Mesenchymal stem cell (in vitro differentiated cells and primary cell): ENCODE measurements around the gene LACC1.
A peak's percentile ranks its signal among the peaks of the same experiment; 100 is the strongest.

ENCODE experiments used
- DNase-seq: peaks from one replicate; pipeline ENCODE4 v3.0.0-alpha.2; 2013
- H2AFZ ChIP-seq: one replicate; pipeline ENCODE4 v1.6.1; 2013; ENCODE audit warnings: low read depth, mild to moderate bottlenecking, control low read depth, inconsistent platforms, low read length, moderate library complexity
- H2AK5ac ChIP-seq: 2 replicates; pipeline ENCODE4 v1.6.1; 2013; ENCODE audit warnings: low read length, moderate library complexity, mild to moderate bottlenecking, inconsistent platforms; ENCODE audit not compliant: severe bottlenecking
- H2BK120ac ChIP-seq: one replicate; pipeline ENCODE4 v1.6.1; 2013; ENCODE audit warnings: low read depth, mild to moderate bottlenecking, inconsistent platforms, low read length, moderate library complexity
- H2BK12ac ChIP-seq, 2 experiments: one replicate each; pipeline ENCODE4 v1.6.1; 2013; ENCODE audit warnings: inconsistent platforms in 2 of 2, low read length in 2 of 2, mild to moderate bottlenecking in 2 of 2, moderate library complexity in 2 of 2, control low read depth in 1 of 2
- H2BK15ac ChIP-seq: one replicate; pipeline ENCODE4 v1.6.1; 2013; ENCODE audit warnings: mild to moderate bottlenecking, low read depth, inconsistent platforms; ENCODE audit not compliant: poor library complexity, severe bottlenecking
- H2BK5ac ChIP-seq: 2 replicates; pipeline ENCODE4 v1.6.1; 2013; ENCODE audit warnings: low read depth, mild to moderate bottlenecking, low read length, control low read depth, inconsistent platforms; ENCODE audit not compliant: poor library complexity, severe bottlenecking
- H3K14ac ChIP-seq, 2 experiments: one replicate each; pipeline ENCODE4 v1.6.1; 2013; ENCODE audit warnings: inconsistent platforms in 2 of 2, low read length in 2 of 2, control low read depth in 1 of 2, mild to moderate bottlenecking in 1 of 2, moderate library complexity in 1 of 2
- H3K18ac ChIP-seq, 2 experiments: one replicate each; pipeline ENCODE4 v1.6.1; 2013; ENCODE audit warnings: inconsistent platforms in 2 of 2, low read length in 2 of 2, control low read depth in 1 of 2, low read depth in 1 of 2, mild to moderate bottlenecking in 1 of 2
- H3K23ac ChIP-seq, 2 experiments: one replicate each; pipeline ENCODE4 v1.6.1; 2013; ENCODE audit warnings: inconsistent platforms in 2 of 2, low read length in 2 of 2, mild to moderate bottlenecking in 2 of 2, moderate library complexity in 2 of 2, control low read depth in 1 of 2
- H3K27ac ChIP-seq: 2 replicates; pipeline ENCODE4 v1.5.1; 2013; ENCODE audit warnings: mild to moderate bottlenecking, moderate library complexity, low read length, control low read depth, inconsistent platforms; ENCODE audit not compliant: poor library complexity, severe bottlenecking
- H3K27me3 ChIP-seq, 2 experiments: 2 replicates each; pipeline versions ENCODE4 v1.6.1 to v1.7.0; 2013; ENCODE audit warnings: low read length in 2 of 2, mild to moderate bottlenecking in 2 of 2, moderate library complexity in 2 of 2, control low read depth in 1 of 2, inconsistent platforms in 1 of 2; ENCODE audit not compliant: control insufficient read depth in 1 of 2, insufficient read depth in 1 of 2
- H3K36me3 ChIP-seq, 2 experiments: 2 replicates each; pipeline versions ENCODE4 v1.6.1 to v1.7.0; 2013; ENCODE audit warnings: low read length in 2 of 2, control low read depth in 1 of 2, inconsistent platforms in 1 of 2, low read depth in 1 of 2, mild to moderate bottlenecking in 1 of 2; ENCODE audit not compliant: insufficient read depth in 2 of 2, control insufficient read depth in 1 of 2
- H3K4ac ChIP-seq, 2 experiments: one replicate each; pipeline ENCODE4 v1.6.1; 2013; ENCODE audit warnings: inconsistent platforms in 2 of 2, low read length in 2 of 2, mild to moderate bottlenecking in 2 of 2, moderate library complexity in 2 of 2, control low read depth in 1 of 2, low read depth in 1 of 2
- H3K4me1 ChIP-seq: 2 replicates; pipeline ENCODE4 v1.6.1; 2013; ENCODE audit warnings: low read depth, low read length, control low read depth; ENCODE audit not compliant: control insufficient read depth, insufficient read depth
- H3K4me2 ChIP-seq: 2 replicates; pipeline ENCODE4 v1.6.1; 2013; ENCODE audit warnings: low read length, mild to moderate bottlenecking, inconsistent platforms; ENCODE audit not compliant: poor library complexity, severe bottlenecking
- H3K4me3 ChIP-seq, 2 experiments: 2 replicates each; pipeline versions ENCODE4 v1.5.1 to v1.7.0; 2013; ENCODE audit warnings: low read length in 2 of 2, mild to moderate bottlenecking in 2 of 2, control low read depth in 1 of 2, low read depth in 1 of 2; ENCODE audit not compliant: insufficient read depth in 1 of 2
- H3K79me1 ChIP-seq: replicated peaks from 2 replicates; pipeline ENCODE4 v1.6.1; 2013; ENCODE audit warnings: mild to moderate bottlenecking, control low read depth, low read length, inconsistent platforms; ENCODE audit not compliant: poor library complexity, severe bottlenecking
- H3K9ac ChIP-seq: 2 replicates; pipeline ENCODE4 v1.7.0; 2013; ENCODE audit warnings: mild to moderate bottlenecking, low read length, moderate library complexity
- H3K9me3 ChIP-seq: 2 replicates; pipeline ENCODE4 v1.7.0; 2013; ENCODE audit warnings: mild to moderate bottlenecking, low read length; ENCODE audit not compliant: control insufficient read depth
- H4K8ac ChIP-seq: one replicate; pipeline ENCODE4 v1.6.1; 2013; ENCODE audit warnings: inconsistent platforms, mild to moderate bottlenecking, low read length, moderate library complexity
- H4K91ac ChIP-seq: one replicate; pipeline ENCODE4 v1.6.1; 2013; ENCODE audit warnings: mild to moderate bottlenecking, low read length, inconsistent platforms
- WGBS: methylation state at CpG from one replicate; pipeline ENCODE4 v1.1.7; 2013; ENCODE audit warnings: mixed read lengths; 5-methylcytosine and 5-hydroxymethylcytosine counted together

LACC1 gene

GRCh38 chr13:43881580-43881979 lies 1.9 kb downstream of the LACC1 start:
- Histone ChIP-seq H3K4me2 (no peak overlapping the region), H2BK5ac (no peak overlapping the region), H4K91ac (no peak overlapping the region), H3K23ac (no peak overlapping the region), H4K8ac (no peak overlapping the region), H3K9ac (peak overlapping the region; percentile 95), H3K27ac (no peak overlapping the region), H2BK12ac (no peak overlapping the region), H3K4me1 (peaks cover 8% of the 10 kb centered on the region), H2BK15ac (no peak overlapping the region), H3K4ac (no peak overlapping the region), H3K14ac (no peak overlapping the region), H2AK5ac (no peak overlapping the region), H2BK120ac (no peak overlapping the region), H3K79me1 (peaks cover 6% of the 10 kb centered on the region), H3K9me3 (no peaks in the 10 kb centered on the region), H3K36me3 (peaks cover 0 to 45% of the 10 kb centered on the region in 2 experiments), H3K27me3 (no peaks in the 10 kb centered on the region), H3K4me3 (peak overlapping the region in 1 of 2 experiments; percentile 91), H2AFZ (no peak overlapping the region), H3K18ac (no peak overlapping the region)
- no peak for DNase-seq

GRCh38 chr13:43883631-43884030 lies 3.9 kb downstream of the LACC1 start:
- no peak for DNase-seq
- no peak overlapping the region for H3K14ac ChIP-seq
- no peak overlapping the region for H2AK5ac ChIP-seq
- H3K4me1 ChIP-seq: peaks cover 8% of the 10 kb centered on the region
- H2BK12ac ChIP-seq: no peak overlapping the region
- H3K4me2 ChIP-seq: no peak overlapping the region
- H3K27me3 ChIP-seq: no peaks in the 10 kb centered on the region
- no peak overlapping the region for H3K27ac ChIP-seq
- no peak overlapping the region for H2BK15ac ChIP-seq
- H3K4me3 ChIP-seq: no peak overlapping the region
- no peak overlapping the region for H3K23ac ChIP-seq
- 80% methylated on average over 1 of the region's 3 CpGs for WGBS
- H3K4ac ChIP-seq: no peak overlapping the region
- peaks cover 0 to 57% of the 10 kb centered on the region in 2 experiments for H3K36me3 ChIP-seq
- no peak overlapping the region for H2AFZ ChIP-seq
- H3K18ac ChIP-seq: no peak overlapping the region
- H3K9me3 ChIP-seq: no peaks in the 10 kb centered on the region
- no peak overlapping the region for H4K8ac ChIP-seq
- no peak overlapping the region for H2BK5ac ChIP-seq
- H2BK120ac ChIP-seq: no peak overlapping the region
- no peak overlapping the region for H4K91ac ChIP-seq
- H3K79me1 ChIP-seq: peaks cover 4% of the 10 kb centered on the region
- no peak overlapping the region for H3K9ac ChIP-seq

- no peak overlapping the region for H3K23ac ChIP-seq
- no peak overlapping the region for H3K14ac ChIP-seq
- no peak overlapping the region for H3K4me2 ChIP-seq
- no peak overlapping the region for H4K8ac ChIP-seq
- no CpG with 5 or more reads among the region's 1 CpG for WGBS
- no peak overlapping the region for H2BK120ac ChIP-seq
- H4K91ac ChIP-seq: no peak overlapping the region
- no peaks in the 10 kb centered on the region for H3K9me3 ChIP-seq
- no peak overlapping the region for H3K9ac ChIP-seq
- no peak overlapping the region for H2BK5ac ChIP-seq
- no peak for DNase-seq
- H3K4me3 ChIP-seq: peak overlapping the region in 1 of 2 experiments; percentile 51
- no peak overlapping the region for H2BK15ac ChIP-seq
- peaks cover 4% of the 10 kb centered on the region for H3K79me1 ChIP-seq
- no peak overlapping the region for H2BK12ac ChIP-seq
- H3K4ac ChIP-seq: no peak overlapping the region
- no peaks in the 10 kb centered on the region for H3K27me3 ChIP-seq
- no peak overlapping the region for H2AFZ ChIP-seq
- H3K27ac ChIP-seq: no peak overlapping the region
- peaks cover 8% of the 10 kb centered on the region for H3K4me1 ChIP-seq
- H3K36me3 ChIP-seq: peaks cover 0 to 63% of the 10 kb centered on the region in 2 experiments
- H3K18ac ChIP-seq: no peak overlapping the region
- H2AK5ac ChIP-seq: no peak overlapping the region
Observed at GRCh38 chr13:43884222-43884621, 4.5 kb downstream of the LACC1 start.

GRCh38 chr13:43894438-43894837 lies 14.7 kb downstream of the LACC1 start:
- Histone ChIP-seq H3K27ac (no peak overlapping the region), H3K9ac (no peak overlapping the region), H4K91ac (no peak overlapping the region), H3K9me3 (no peaks in the 10 kb centered on the region), H3K79me1 (no peaks in the 10 kb centered on the region), H3K14ac (no peak overlapping the region), H2AK5ac (no peak overlapping the region), H3K23ac (no peak overlapping the region), H2BK12ac (no peak overlapping the region), H3K4me3 (no peak overlapping the region), H4K8ac (no peak overlapping the region), H3K27me3 (no peaks in the 10 kb centered on the region), H3K4me1 (no peaks in the 10 kb centered on the region), H3K18ac (no peak overlapping the region), H2BK120ac (no peak overlapping the region), H3K36me3 (peaks cover 0 to 67% of the 10 kb centered on the region in 2 experiments), H3K4me2 (no peak overlapping the region), H3K4ac (no peak overlapping the region), H2BK5ac (no peak overlapping the region), H2BK15ac (no peak overlapping the region), H2AFZ (no peak overlapping the region)
- no peak for DNase-seq
